Lower leg skin (tissue), 4 donors: ENCODE data around the gene PRR30. TPM values are rescaled to one million over a fixed set of nuclear protein-coding genes. Genes with fewer than 3 reads are reported as not detected.
A peak's percentile ranks its signal among the peaks of the same experiment; 100 is the strongest.

ENCODE experiments used
- DNase-seq, 2 donors: peaks; one replicate each; pipeline ENCODE4 v3.0.0-alpha.2; 2019; ENCODE audit warnings: low spot score in 2 of 2
- H3K4me3 ChIP-seq: fragments of 200-600 bp; sonication (generic); 2 replicates; pipeline ENCODE4 v1.5.1; 2017; ENCODE audit warnings: mild to moderate bottlenecking, low read depth; ENCODE audit not compliant: poor library complexity, severe bottlenecking
- CTCF ChIP-seq, 3 donors: fragments of 450-650 bp; IDR thresholded peaks; one replicate each; pipeline ENCODE4 v1.5.1; 2016; ENCODE audit warnings: antibody characterized with exemption in 3 of 3, mild to moderate bottlenecking in 3 of 3, moderate library complexity in 2 of 3
- POLR2A ChIP-seq, 2 donors: fragments of 450-650 bp; IDR thresholded peaks; one replicate each; pipeline ENCODE4 v1.6.1; 2016 to 2017; ENCODE audit warnings: antibody characterized with exemption in 2 of 2, mild to moderate bottlenecking in 1 of 2, moderate library complexity in 1 of 2
- WGBS, 2 donors: methylation state at CpG; one replicate each; pipeline ENCODE4 v1.1.5; 2018; 5-methylcytosine and 5-hydroxymethylcytosine counted together
- intact Hi-C: fragments of 100-400 bp; cut with DNase I; formaldehyde crosslinking; loops from one replicate; pipeline ENCODE4 v1.15.0; 2023; ENCODE audit warnings: low total_unique reads
- total RNA-seq, 4 donors: library from RNA; depleted of rRNA; stranded (reverse); fragments of >200 nt; gene quantifications; one replicate each; pipeline ENCODE4 v1.1.0, GENCODE V29; 2016

The PRR30 gene
- total RNA-seq, 4 donors from 2014 or later, result not detected

DNA sequence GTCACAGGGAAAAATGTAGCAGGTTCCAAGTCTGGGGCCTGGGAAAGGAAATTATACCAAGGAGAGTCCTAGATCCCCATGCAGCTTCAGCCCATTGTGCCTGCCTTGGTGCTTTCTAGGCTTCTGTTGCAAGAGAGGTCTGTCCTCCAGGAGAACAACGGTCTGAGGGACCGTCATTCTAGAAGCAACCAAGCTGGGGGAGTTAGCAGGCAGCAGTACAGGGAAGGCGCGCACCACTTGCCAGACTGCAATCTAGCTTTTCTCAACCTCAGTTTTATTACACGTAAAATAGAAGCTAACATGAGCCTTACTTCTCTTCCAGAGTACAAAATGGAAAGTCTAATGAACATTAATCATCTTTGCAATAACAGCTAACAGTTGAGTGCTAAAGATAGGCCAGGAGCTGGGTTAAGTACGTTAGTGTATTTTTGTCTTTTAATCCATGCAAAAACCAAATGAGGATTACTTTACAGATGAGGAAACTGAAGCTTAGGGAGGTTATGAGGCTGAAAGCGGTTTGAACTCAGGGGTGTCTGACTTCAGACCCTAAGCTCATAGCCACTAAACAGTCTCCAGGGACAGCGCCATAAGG, 11.5 kb upstream of the PRR30 start:
- WGBS, 2 donors, result 83 to 87% methylated on average over 8 of the region's 8 CpGs
- intact Hi-C loops, result no loop called here
- TF ChIP-seq CTCF (IDR thresholded peaks at IDR 0.05), result no peak
- TF ChIP-seq POLR2A (IDR thresholded peaks at IDR 0.05), result no peak
- H3K4me3 ChIP-seq, result no peak overlapping the region
- no peak for DNase-seq

- TF ChIP-seq CTCF (IDR thresholded peaks at IDR 0.05) (no peak), POLR2A (IDR thresholded peaks at IDR 0.05) (no peak)
- peak in 1 of 2 donors; percentile 50 for DNase-seq
- no peak overlapping the region for H3K4me3 ChIP-seq
- intact Hi-C loops, result no loop called here
- WGBS, 2 donors, result 92 to 93% methylated on average over 29 of the region's 29 CpGs
Measured at GRCh38 chr2:27149570-27150405, 10.6 kb upstream of the PRR30 start.

- no peak within 1 kb of the TSS for H3K4me3 ChIP-seq
- no peak for DNase-seq
- WGBS, 2 donors, result 72 to 75% methylated on average over 9 to 12 of the region's 12 CpGs
- intact Hi-C loops, result no loop called here
- TF ChIP-seq CTCF (IDR thresholded peaks at IDR 0.05), result no peak
- TF ChIP-seq POLR2A (IDR thresholded peaks at IDR 0.05), result no peak
Measured at GRCh38 chr2:27148801-27149439, 9.7 kb upstream of the PRR30 start, which contains the start of gene TCF23. TSS of gene TCF23 (plus strand) at chr2:27149004. CDS start at chr2:27149134, 130 bp downstream.

GRCh38 chr2:27147935-27148334, 8.7 kb upstream of the PRR30 start:
- H3K4me3 ChIP-seq, result no peak overlapping the region
- WGBS, 2 donors, result 92% methylated on average over 8 of the region's 8 CpGs
- DNase-seq, result no peak
- TF ChIP-seq POLR2A (IDR thresholded peaks at IDR 0.05) (no peak), CTCF (IDR thresholded peaks at IDR 0.05) (no peak)
- intact Hi-C loops, result no loop called here

GRCh38 chr2:27145682-27146081, 6.5 kb upstream of the PRR30 start:
- no peak overlapping the region for H3K4me3 ChIP-seq
- no peak for DNase-seq
- 76 to 80% methylated on average over 2 of the region's 2 CpGs for WGBS, 2 donors
- TF ChIP-seq POLR2A (IDR thresholded peaks at IDR 0.05) (no peak), CTCF (IDR thresholded peaks at IDR 0.05) (no peak)
- intact Hi-C loops, result no loop called here
